Measurements from ENCODE around the gene ARHGAP31. TPM values are rescaled to one million over a fixed set of nuclear protein-coding genes. Genes with fewer than 3 reads are reported as not detected.

Gene ARHGAP31
- total RNA-seq, 1 experiment from 2014 or later: 0.48 TPM

GRCh38 chr3:119405315-119405714, 111.1 kb downstream of the ARHGAP31 start:
- H3K9me3 ChIP-seq (ENCODE audit: insufficient read depth, low read depth): no peaks in the 10 kb centered on the region
- no peaks in the 10 kb centered on the region for H3K79me2 ChIP-seq (ENCODE audit: low read depth)
- H3K4me1 ChIP-seq (replicated peaks; ENCODE audit: insufficient read depth): no peaks in the 10 kb centered on the region
- H2AFZ ChIP-seq: no peak overlapping the region
- TF ChIP-seq EZH2 (IDR thresholded peaks at IDR 0.05; ENCODE audit: low read depth) (no peak), CTCF (conservative IDR thresholded peaks at IDR 0.05) (no peak)
- H3K9me2 ChIP-seq (ENCODE audit: insufficient read depth): no peaks in the 10 kb centered on the region
- CTCF ChIA-PET: no interaction called here
- POLR2A ChIA-PET (ENCODE audit: unreplicated experiment): no interaction called here
- BruUV-seq (replicated peaks): no TSS peak
- no peaks in the 10 kb centered on the region for H3K36me3 ChIP-seq (ENCODE audit: low read depth)
- H3K27me3 ChIP-seq (ENCODE audit: insufficient read depth, low read depth): no peaks in the 10 kb centered on the region
- H3K27ac ChIP-seq: no peak overlapping the region
- H4K20me1 ChIP-seq (ENCODE audit: insufficient read depth): no peaks in the 10 kb centered on the region
- no peak overlapping the region for H3K4me2 ChIP-seq
- intact Hi-C loops (cut with micrococcal nuclease; ENCODE audit: unreplicated experiment): no loop called here
- H3K4me3 ChIP-seq: no peak overlapping the region
- H3F3A ChIP-seq (ENCODE audit: insufficient read depth, low read depth): no peaks in the 10 kb centered on the region
- DNase-seq: no peak

- no peaks in the 10 kb centered on the region for H3F3A ChIP-seq (ENCODE audit: insufficient read depth, low read depth)
- DNase-seq: no peak
- ChIA-PET POLR2A (ENCODE audit: unreplicated experiment) (no interaction called here), CTCF (no interaction called here)
- no peak overlapping the region for H3K27ac ChIP-seq
- no peaks in the 10 kb centered on the region for H3K27me3 ChIP-seq (ENCODE audit: insufficient read depth, low read depth)
- H3K4me1 ChIP-seq (replicated peaks; ENCODE audit: insufficient read depth): no peaks in the 10 kb centered on the region
- H3K4me3 ChIP-seq: no peak overlapping the region
- H2AFZ ChIP-seq: no peak overlapping the region
- no peak overlapping the region for H3K4me2 ChIP-seq
- H3K36me3 ChIP-seq (ENCODE audit: low read depth): no peaks in the 10 kb centered on the region
- TF ChIP-seq EZH2 (IDR thresholded peaks at IDR 0.05; ENCODE audit: low read depth) (no peak), CTCF (conservative IDR thresholded peaks at IDR 0.05) (no peak)
- intact Hi-C loops (cut with micrococcal nuclease; ENCODE audit: unreplicated experiment): no loop called here
- no peaks in the 10 kb centered on the region for H3K79me2 ChIP-seq (ENCODE audit: low read depth)
- H3K9me3 ChIP-seq (ENCODE audit: insufficient read depth, low read depth): no peaks in the 10 kb centered on the region
- no peaks in the 10 kb centered on the region for H3K9me2 ChIP-seq (ENCODE audit: insufficient read depth)
- H4K20me1 ChIP-seq (ENCODE audit: insufficient read depth): no peaks in the 10 kb centered on the region
- no TSS peak for BruUV-seq (replicated peaks)
Observed at GRCh38 chr3:119408243-119408950, 114.2 kb downstream of the ARHGAP31 start.

GRCh38 chr3:119409844-119410243, 115.7 kb downstream of the ARHGAP31 start:
- H3K4me3 ChIP-seq: no peak overlapping the region
- H3K36me3 ChIP-seq (ENCODE audit: low read depth): no peaks in the 10 kb centered on the region
- H2AFZ ChIP-seq: no peak overlapping the region
- intact Hi-C loops (cut with micrococcal nuclease; ENCODE audit: unreplicated experiment): no loop called here
- TF ChIP-seq EZH2 (IDR thresholded peaks at IDR 0.05; ENCODE audit: low read depth): no peak
- H3K4me2 ChIP-seq: no peak overlapping the region
- H4K20me1 ChIP-seq (ENCODE audit: insufficient read depth): no peaks in the 10 kb centered on the region
- H3K27me3 ChIP-seq (ENCODE audit: insufficient read depth, low read depth): no peaks in the 10 kb centered on the region
- H3K9me2 ChIP-seq (ENCODE audit: insufficient read depth): no peaks in the 10 kb centered on the region
- CTCF ChIA-PET: no interaction called here
- BruUV-seq (replicated peaks): no TSS peak
- H3K4me1 ChIP-seq (replicated peaks; ENCODE audit: insufficient read depth): no peaks in the 10 kb centered on the region
- POLR2A ChIA-PET (ENCODE audit: unreplicated experiment): no interaction called here
- no peak overlapping the region for H3K27ac ChIP-seq
- no peaks in the 10 kb centered on the region for H3K9me3 ChIP-seq (ENCODE audit: insufficient read depth, low read depth)
- DNase-seq: no peak
- H3F3A ChIP-seq (ENCODE audit: insufficient read depth, low read depth): no peaks in the 10 kb centered on the region
- H3K79me2 ChIP-seq (ENCODE audit: low read depth): no peaks in the 10 kb centered on the region
